Measurements from ENCODE around the gene MAEA. TPM values are rescaled to one million over a fixed set of nuclear protein-coding genes. Genes with fewer than 3 reads are reported as not detected.

Gene MAEA
- total and polyA plus RNA-seq, 9 of the 15 experiments (the other 6 are each of a cell fraction or from before 2014, with no cell fraction given) = 2.1 to 86.5 (median 45.0) TPM

- TF ChIP-seq SRSF9 (IDR thresholded peaks at IDR 0.05; ENCODE audit: borderline replicate concordance, low read depth, low read length) = no peak
- no peak for TF ChIP-seq IRF2 (CRISPR knock-in tag; IDR thresholded peaks at IDR 0.05)
- no peak for TF ChIP-seq POU5F1 (IDR thresholded peaks at IDR 0.05; ENCODE audit: borderline replicate concordance, low read depth, low read length, partially characterized antibody)
- TF ChIP-seq NCOA2 (IDR thresholded peaks at IDR 0.05; ENCODE audit: partially characterized antibody in 2 of 2) = no peak
- no peak for TF ChIP-seq NEUROD1 (IDR thresholded peaks at IDR 0.05; ENCODE audit: borderline replicate concordance, low read depth, low read length, partially characterized antibody)
- peak; percentile 42; the same call in 1 of the 2 replicates for TF ChIP-seq MAX (CRISPR knock-in tag; IDR thresholded peaks at IDR 0.05)
- TF ChIP-seq KDM5B (IDR thresholded peaks at IDR 0.05; ENCODE audit: insufficient replicate concordance, low read depth, low read length) = no peak
- no peak for TF ChIP-seq ELF4 (CRISPR knock-in tag; IDR thresholded peaks at IDR 0.05)
- peak; percentile 10; the same call in 1 of the 2 replicates for TF ChIP-seq NFIC (IDR thresholded peaks at IDR 0.05)
- no peak for TF ChIP-seq NFXL1 (CRISPR knock-in tag; IDR thresholded peaks at IDR 0.05)
- TF ChIP-seq, protein P1, sequence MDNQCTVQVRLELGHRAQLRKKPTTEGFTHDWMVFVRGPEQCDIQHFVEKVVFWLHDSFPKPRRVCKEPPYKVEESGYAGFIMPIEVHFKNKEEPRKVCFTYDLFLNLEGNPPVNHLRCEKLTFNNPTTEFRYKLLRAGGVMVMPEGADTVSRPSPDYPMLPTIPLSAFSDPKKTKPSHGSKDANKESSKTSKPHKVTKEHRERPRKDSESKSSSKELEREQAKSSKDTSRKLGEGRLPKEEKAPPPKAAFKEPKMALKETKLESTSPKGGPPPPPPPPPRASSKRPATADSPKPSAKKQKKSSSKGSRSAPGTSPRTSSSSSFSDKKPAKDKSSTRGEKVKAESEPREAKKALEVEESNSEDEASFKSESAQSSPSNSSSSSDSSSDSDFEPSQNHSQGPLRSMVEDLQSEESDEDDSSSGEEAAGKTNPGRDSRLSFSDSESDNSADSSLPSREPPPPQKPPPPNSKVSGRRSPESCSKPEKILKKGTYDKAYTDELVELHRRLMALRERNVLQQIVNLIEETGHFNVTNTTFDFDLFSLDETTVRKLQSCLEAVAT (IDR thresholded peaks at IDR 0.05) = peak in 1 of 2 experiments; percentile 82; a peak in 2 of 4 replicates
- TF ChIP-seq SRSF7 (optimal IDR thresholded peaks at IDR 0.05; ENCODE audit: low read depth, low read length) = no peak
- no peak for TF ChIP-seq NR2C1 (IDR thresholded peaks at IDR 0.05)
- TF ChIP-seq NR2C1 (tag; IDR thresholded peaks at IDR 0.05) = no peak
- no peak for TF ChIP-seq ZNF764 (CRISPR knock-in tag; IDR thresholded peaks at IDR 0.05; ENCODE audit: low read depth)
- no peak for TF ChIP-seq ZFP30 (CRISPR knock-in tag; IDR thresholded peaks at IDR 0.05; ENCODE audit: borderline replicate concordance)
- TF ChIP-seq, protein P2, sequence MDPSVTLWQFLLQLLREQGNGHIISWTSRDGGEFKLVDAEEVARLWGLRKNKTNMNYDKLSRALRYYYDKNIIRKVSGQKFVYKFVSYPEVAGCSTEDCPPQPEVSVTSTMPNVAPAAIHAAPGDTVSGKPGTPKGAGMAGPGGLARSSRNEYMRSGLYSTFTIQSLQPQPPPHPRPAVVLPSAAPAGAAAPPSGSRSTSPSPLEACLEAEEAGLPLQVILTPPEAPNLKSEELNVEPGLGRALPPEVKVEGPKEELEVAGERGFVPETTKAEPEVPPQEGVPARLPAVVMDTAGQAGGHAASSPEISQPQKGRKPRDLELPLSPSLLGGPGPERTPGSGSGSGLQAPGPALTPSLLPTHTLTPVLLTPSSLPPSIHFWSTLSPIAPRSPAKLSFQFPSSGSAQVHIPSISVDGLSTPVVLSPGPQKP (CRISPR knock-in tag; IDR thresholded peaks at IDR 0.05) = no peak
- TF ChIP-seq GTF2E2 (tag; IDR thresholded peaks at IDR 0.05) = 0 out of 2 replicates have a peak, but pooled peaks have one; percentile 47
- no peak for TF ChIP-seq ZNF699 (CRISPR knock-in tag; IDR thresholded peaks at IDR 0.05; ENCODE audit: insufficient replicate concordance)
- no peak for TF ChIP-seq ZNF449 (CRISPR knock-in tag; IDR thresholded peaks at IDR 0.05)
- TF ChIP-seq BMI1 (IDR thresholded peaks at IDR 0.05; ENCODE audit: low read length) = no peak
- TF ChIP-seq, protein P3, sequence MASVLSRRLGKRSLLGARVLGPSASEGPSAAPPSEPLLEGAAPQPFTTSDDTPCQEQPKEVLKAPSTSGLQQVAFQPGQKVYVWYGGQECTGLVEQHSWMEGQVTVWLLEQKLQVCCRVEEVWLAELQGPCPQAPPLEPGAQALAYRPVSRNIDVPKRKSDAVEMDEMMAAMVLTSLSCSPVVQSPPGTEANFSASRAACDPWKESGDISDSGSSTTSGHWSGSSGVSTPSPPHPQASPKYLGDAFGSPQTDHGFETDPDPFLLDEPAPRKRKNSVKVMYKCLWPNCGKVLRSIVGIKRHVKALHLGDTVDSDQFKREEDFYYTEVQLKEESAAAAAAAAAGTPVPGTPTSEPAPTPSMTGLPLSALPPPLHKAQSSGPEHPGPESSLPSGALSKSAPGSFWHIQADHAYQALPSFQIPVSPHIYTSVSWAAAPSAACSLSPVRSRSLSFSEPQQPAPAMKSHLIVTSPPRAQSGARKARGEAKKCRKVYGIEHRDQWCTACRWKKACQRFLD (CRISPR knock-in tag; IDR thresholded peaks at IDR 0.05) = no peak
These were observed 39.8 kb upstream of the MAEA start (continued) for GRCh38 chr4:1249731-1250526.
